Lower lobe of right lung (tissue), 2 donors: ENCODE measurements around the gene PNMA1. TPM values are rescaled to one million over a fixed set of nuclear protein-coding genes. Genes with fewer than 3 reads are reported as not detected.

ENCODE experiments used
- ATAC-seq, 2 donors: fragments of 200-7000 bp; cut with Tn5 transposase; one replicate each; pipeline ENCODE4 v1.9.1; 2020 to 2022; ENCODE audit warnings: mild to moderate bottlenecking in 2 of 2, moderate library complexity in 2 of 2
- DNase-seq: peaks from one replicate; pipeline ENCODE4 v3.0.0-alpha.2; 2020
- H3K27ac ChIP-seq: fragments of 200-600 bp; one replicate; pipeline ENCODE4 v1.8.0; 2022
- H3K27me3 ChIP-seq: fragments of 200-600 bp; one replicate; pipeline ENCODE4 v1.8.0; 2022; ENCODE audit warnings: low read depth
- H3K36me3 ChIP-seq: fragments of 200-600 bp; one replicate; pipeline ENCODE4 v1.8.0; 2022; ENCODE audit warnings: mild to moderate bottlenecking
- H3K4me1 ChIP-seq: fragments of 200-600 bp; one replicate; pipeline ENCODE4 v1.8.0; 2022
- H3K4me3 ChIP-seq: fragments of 200-600 bp; one replicate; pipeline ENCODE4 v1.8.0; 2022; ENCODE audit warnings: mild to moderate bottlenecking
- H3K9me3 ChIP-seq: fragments of 200-600 bp; one replicate; pipeline ENCODE4 v1.8.0; 2022
- CTCF ChIP-seq: fragments of 200-600 bp; IDR thresholded peaks from one replicate; pipeline ENCODE4 v1.8.0; 2022; ENCODE audit warnings: antibody characterized with exemption, mild to moderate bottlenecking
- intact Hi-C: fragments of 100-400 bp; cut with DNase I; formaldehyde crosslinking; loops from one replicate; pipeline ENCODE4 v1.11.0; 2022
- microRNA-seq: library from miRNA; unstranded; fragments of <30 nt; microRNA quantifications from one replicate; pipeline ENCODE4 v1.2.0, GENCODE V29; 2020; ENCODE audit warnings: borderline number of aligned reads
- total RNA-seq: library from RNA; stranded (reverse); fragmentation: NEBNext Ultra II Directional; extraction: Animal tissue kit (Norgen Biotek cat#: 25700); gene quantifications from one replicate; pipeline ENCODE4 v1.2.1, GENCODE V29; 2021
- donor health status: DM: no; HTN: yes; CAD: no; lungs with severe emphysema.

The PNMA1 gene
- total RNA-seq, 1 donor from 2014 or later: 24.4 TPM

- no peak for DNase-seq
- no peak overlapping the region for H3K27ac ChIP-seq
- no peak for ATAC-seq
- H3K36me3 ChIP-seq: peaks cover 22% of the 10 kb centered on the region
- no peaks in the 10 kb centered on the region for H3K9me3 ChIP-seq
- H3K4me1 ChIP-seq: no peaks in the 10 kb centered on the region
- H3K4me3 ChIP-seq: no peak overlapping the region
- no peaks in the 10 kb centered on the region for H3K27me3 ChIP-seq
- TF ChIP-seq CTCF: no peak
- intact Hi-C loops: no loop called here
These were observed 50.5 kb downstream of the PNMA1 start for GRCh38 chr14:73663548-73664212.

DNA sequence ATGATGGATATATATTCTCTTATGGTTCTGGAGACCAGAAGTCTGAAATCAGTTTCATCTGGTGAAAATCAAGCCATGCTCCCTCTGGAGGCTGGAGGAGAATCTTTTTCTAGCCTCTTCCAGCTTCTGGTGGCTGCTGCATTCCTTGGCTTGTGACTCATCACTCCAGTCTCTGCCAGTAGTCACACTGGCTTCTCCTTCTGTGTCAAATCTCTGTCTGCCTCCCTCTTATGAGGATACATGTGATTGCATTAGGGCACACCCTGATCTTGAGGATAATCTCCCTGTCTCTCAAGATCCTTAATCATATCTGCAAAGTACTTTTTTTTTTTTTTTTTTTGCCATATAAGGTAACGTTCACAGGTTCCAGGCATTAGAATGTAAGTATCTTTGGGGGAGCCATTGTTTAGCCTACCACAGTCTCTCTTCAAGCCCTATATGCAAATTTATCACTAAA is 51.7 kb downstream of the PNMA1 start:
- ATAC-seq (no peak), DNase-seq (no peak)
- H3K4me3 ChIP-seq: no peak overlapping the region
- intact Hi-C loops: no loop called here
- no peak for TF ChIP-seq CTCF
- no peaks in the 10 kb centered on the region for H3K9me3 ChIP-seq
- no peak overlapping the region for H3K27ac ChIP-seq
- no peaks in the 10 kb centered on the region for H3K27me3 ChIP-seq
- H3K4me1 ChIP-seq: no peaks in the 10 kb centered on the region
- peaks cover 29% of the 10 kb centered on the region for H3K36me3 ChIP-seq

GRCh38 chr14:73661872-73662271 is 52.3 kb downstream of the PNMA1 start:
- intact Hi-C loops: no loop called here
- Histone ChIP-seq H3K36me3 (peaks cover 29% of the 10 kb centered on the region), H3K9me3 (no peaks in the 10 kb centered on the region), H3K27me3 (no peaks in the 10 kb centered on the region), H3K27ac (no peak overlapping the region), H3K4me3 (no peak overlapping the region), H3K4me1 (no peaks in the 10 kb centered on the region)
- ATAC-seq (no peak), DNase-seq (no peak)
- TF ChIP-seq CTCF: no peak

Small RNA genes lying within 50 kb of the gene (microRNA-seq; reads per million reads assigned to microRNA genes)
- not detected for gene MIR4505

Other genes starting within 250 kb of the PNMA1 start
- 12.9 TPM for gene RIOX1, start 223.5 kb downstream of the PNMA1 start, total RNA-seq
- 21.7 TPM for gene ACOT1, start 177.2 kb downstream of the PNMA1 start, total RNA-seq
- gene HEATR4, start 155.4 kb downstream of the PNMA1 start, total RNA-seq: 1.4 TPM
- gene ACOT2, start 145.2 kb downstream of the PNMA1 start, total RNA-seq: 52.9 TPM
- gene ACOT4, start 122.5 kb downstream of the PNMA1 start, total RNA-seq: 5.0 TPM
- not detected for gene ACOT6, start 101.9 kb downstream of the PNMA1 start, total RNA-seq
- 14.7 TPM for gene DNAL1, start 69.4 kb downstream of the PNMA1 start, total RNA-seq
- gene PTGR2, start 137.4 kb upstream of the PNMA1 start, total RNA-seq: 10.8 TPM
- 41.5 TPM for gene ZNF410, start 172.5 kb upstream of the PNMA1 start, total RNA-seq
- gene FAM161B, start 235.7 kb upstream of the PNMA1 start, total RNA-seq: 4.7 TPM
- gene COQ6, start 235.9 kb upstream of the PNMA1 start, total RNA-seq: 17.0 TPM